Activated T-helper 2 cell treated with anti-CD3 and anti-CD28 coated beads, Interferon-gamma antibody, Interleukin-2, Interleukin-4, amounts not matched to agents 10 μg/mL and 5 μg/mL and 100 μg/mL, durations not matched to agents 14 hours and 24 hours and 36 hours (primary cell): ENCODE measurements around the gene LRP8. TPM values are rescaled to one million over a fixed set of nuclear protein-coding genes. Genes with fewer than 3 reads are reported as not detected.

Experiments used
- DNase-seq: peaks from one replicate; pipeline ENCODE4 v3.0.0; 2021; ENCODE audit warnings: low spot score
- H3K27ac Mint-ChIP-seq: one replicate; pipeline ENCODE4 v1.8.0; 2021; ENCODE audit warnings: mixed read lengths
- H3K27me3 Mint-ChIP-seq: one replicate; pipeline ENCODE4 v1.8.0; 2021; ENCODE audit warnings: low read depth, mixed read lengths
- H3K36me3 Mint-ChIP-seq: one replicate; pipeline ENCODE4 v1.8.0; 2021; ENCODE audit warnings: low read depth, mixed read lengths
- H3K4me1 Mint-ChIP-seq: one replicate; pipeline ENCODE4 v1.8.0; 2021; ENCODE audit warnings: low read depth, mixed read lengths
- H3K4me3 Mint-ChIP-seq: one replicate; pipeline ENCODE4 v1.8.0; 2021; ENCODE audit warnings: low read depth, mild to moderate bottlenecking, moderate library complexity, mixed read lengths
- H3K9me3 Mint-ChIP-seq: one replicate; pipeline ENCODE4 v1.8.0; 2021; ENCODE audit warnings: mixed read lengths
- intact Hi-C: fragments of 100-400 bp; cut with micrococcal nuclease; formaldehyde crosslinking; loops from one replicate; pipeline ENCODE4 v1.15.1; 2023
- total RNA-seq: library from RNA; stranded (reverse); gene quantifications from 2 replicates; pipeline ENCODE4 v1.2.3, GENCODE V29; 2022

LRP8 gene
- total RNA-seq, 1 donor from 2014 or later, result 82.1 TPM

DNA sequence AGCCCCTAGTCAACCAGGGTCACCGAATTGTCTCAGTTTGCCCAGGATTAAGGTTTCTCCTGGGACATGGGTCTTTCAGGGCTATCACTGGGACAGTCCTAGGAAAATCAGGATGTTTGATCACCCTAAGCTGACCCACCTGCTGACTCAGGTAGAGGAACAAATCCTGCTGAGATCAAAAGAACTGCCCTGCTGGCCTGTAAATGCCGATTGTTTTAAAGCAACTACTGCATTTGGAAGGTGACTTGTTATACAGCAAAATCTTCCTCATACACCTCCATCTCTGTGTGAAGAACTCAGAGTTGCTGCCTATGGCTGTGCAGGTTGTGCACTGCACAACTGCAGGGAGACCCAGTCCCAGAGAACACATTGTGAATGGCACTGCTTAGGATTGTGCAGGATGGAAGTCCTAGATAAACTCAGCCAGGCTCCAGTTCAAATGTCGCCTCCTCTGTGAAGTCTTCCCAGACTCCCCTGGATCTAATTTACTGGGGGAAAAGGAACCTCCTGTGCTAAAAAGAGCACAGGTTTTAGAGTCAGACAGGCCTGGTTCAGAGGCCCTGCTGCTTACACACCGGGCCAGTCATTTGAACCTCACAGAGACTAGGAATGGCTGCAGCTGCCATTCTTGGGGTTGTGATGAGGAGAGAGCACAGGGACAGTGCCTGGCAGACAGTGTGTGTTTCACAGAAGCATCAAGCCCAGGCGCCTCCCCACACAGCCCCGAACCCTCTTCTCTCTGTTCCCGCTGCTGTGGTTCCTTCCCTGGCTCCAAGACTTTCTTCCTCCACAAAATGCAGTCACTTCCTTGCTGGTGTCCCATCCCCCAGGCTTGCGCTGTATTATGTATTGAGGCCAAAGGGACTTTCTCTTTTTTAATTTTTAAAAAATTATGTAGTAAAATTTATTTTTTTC, 23.2 kb upstream of the LRP8 start:
- no peak for DNase-seq
- no peaks in the 10 kb centered on the region for H3K36me3 Mint-ChIP-seq
- no peak overlapping the region for H3K4me3 Mint-ChIP-seq
- intact Hi-C loops, result no loop called here
- H3K27me3 Mint-ChIP-seq, result peaks cover 19% of the 10 kb centered on the region
- no peak overlapping the region for H3K27ac Mint-ChIP-seq
- H3K9me3 Mint-ChIP-seq, result no peaks in the 10 kb centered on the region
- H3K4me1 Mint-ChIP-seq, result no peaks in the 10 kb centered on the region

- Mint-ChIP-seq H3K27ac (no peak overlapping the region), H3K27me3 (peaks cover 18% of the 10 kb centered on the region), H3K4me3 (no peak overlapping the region), H3K36me3 (no peaks in the 10 kb centered on the region), H3K4me1 (no peaks in the 10 kb centered on the region), H3K9me3 (no peaks in the 10 kb centered on the region)
- intact Hi-C loops, result no loop called here
- peak; percentile 4 for DNase-seq
These were observed 22.3 kb upstream of the LRP8 start for GRCh38 chr1:53349968-53350852.

DNA sequence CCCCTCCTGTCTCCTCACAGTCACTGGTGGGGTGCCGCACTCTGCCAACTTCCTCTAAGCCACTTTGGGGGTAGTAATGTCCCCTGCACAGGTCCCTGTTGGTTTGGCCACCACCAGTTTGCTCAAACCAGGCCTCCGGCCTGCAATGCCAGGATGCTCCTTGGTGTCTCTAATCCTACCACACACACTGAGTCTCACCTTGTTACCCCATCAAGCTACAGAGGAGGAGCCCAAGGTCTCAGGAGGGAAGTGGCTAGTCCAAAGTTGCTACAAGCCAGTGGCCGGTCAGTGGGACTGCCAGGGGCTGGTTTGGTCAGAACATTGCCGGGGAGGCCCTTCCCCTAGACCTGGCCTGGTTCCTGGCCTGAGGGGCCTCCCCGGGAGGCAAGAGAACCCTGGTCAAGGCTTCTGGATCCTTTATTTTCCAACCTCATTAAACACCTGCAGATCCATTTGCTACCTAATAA, 21.5 kb upstream of the LRP8 start:
- no peaks in the 10 kb centered on the region for H3K36me3 Mint-ChIP-seq
- no peaks in the 10 kb centered on the region for H3K9me3 Mint-ChIP-seq
- H3K4me3 Mint-ChIP-seq, result no peak overlapping the region
- no peaks in the 10 kb centered on the region for H3K4me1 Mint-ChIP-seq
- intact Hi-C loops, result no loop called here
- peak; percentile 6 for DNase-seq
- peaks cover 14% of the 10 kb centered on the region for H3K27me3 Mint-ChIP-seq
- no peak overlapping the region for H3K27ac Mint-ChIP-seq

DNA sequence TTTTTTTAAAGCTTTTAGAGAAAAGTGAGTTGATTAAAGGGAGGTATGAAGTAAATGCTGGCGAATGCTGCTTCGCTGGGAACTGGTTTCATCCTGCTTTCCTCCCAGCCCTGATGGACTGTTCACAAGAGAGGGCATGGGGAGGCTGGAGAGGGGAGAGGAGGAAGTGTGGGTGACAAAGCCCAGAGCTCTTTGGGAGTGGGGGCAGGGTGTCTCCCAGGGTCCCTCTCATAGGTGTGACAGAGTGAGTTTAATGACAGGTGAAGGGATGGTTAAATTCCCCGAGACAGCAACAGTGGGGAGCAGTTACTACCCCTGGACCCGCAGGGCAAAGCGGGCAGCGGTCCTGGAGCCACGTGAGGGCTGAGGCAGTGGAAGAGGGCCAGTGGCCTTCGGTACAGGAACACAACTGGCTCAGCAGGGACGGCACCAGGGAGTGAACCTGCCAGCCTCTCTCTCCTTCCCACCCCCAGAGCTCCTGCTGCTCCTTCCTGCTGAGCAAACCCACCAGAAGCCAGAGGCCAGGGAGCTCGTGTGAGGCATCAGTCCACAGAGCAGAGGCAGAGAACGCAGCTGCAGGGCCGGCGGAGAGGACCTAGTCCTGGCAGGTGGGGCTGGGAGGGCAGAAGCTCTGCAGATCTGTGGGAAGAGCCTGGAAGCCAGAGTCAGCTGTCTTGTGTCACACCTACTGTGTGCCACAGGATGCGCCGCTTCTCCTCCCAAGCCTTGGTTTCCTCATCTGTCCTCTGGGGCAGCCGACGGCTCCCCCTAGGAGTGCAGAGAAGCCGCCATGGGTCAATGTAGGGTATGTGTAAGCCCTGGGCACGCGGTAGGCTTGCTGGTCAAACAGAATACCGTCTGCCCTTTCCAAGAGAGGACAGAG, 20.9 kb upstream of the LRP8 start:
- no peak for DNase-seq
- no peak overlapping the region for H3K4me3 Mint-ChIP-seq
- no peaks in the 10 kb centered on the region for H3K9me3 Mint-ChIP-seq
- no peaks in the 10 kb centered on the region for H3K4me1 Mint-ChIP-seq
- H3K27me3 Mint-ChIP-seq, result peaks cover 12% of the 10 kb centered on the region
- H3K36me3 Mint-ChIP-seq, result no peaks in the 10 kb centered on the region
- intact Hi-C loops, result no loop called here
- H3K27ac Mint-ChIP-seq, result no peak overlapping the region

GRCh38 chr1:53346814-53347176, 18.9 kb upstream of the LRP8 start:
- intact Hi-C loops, result no loop called here
- no peak overlapping the region for H3K27ac Mint-ChIP-seq
- no peaks in the 10 kb centered on the region for H3K36me3 Mint-ChIP-seq
- H3K4me3 Mint-ChIP-seq, result no peak overlapping the region
- no peaks in the 10 kb centered on the region for H3K4me1 Mint-ChIP-seq
- H3K9me3 Mint-ChIP-seq, result no peaks in the 10 kb centered on the region
- DNase-seq, result peak; percentile 3
- no peaks in the 10 kb centered on the region for H3K27me3 Mint-ChIP-seq

DNA sequence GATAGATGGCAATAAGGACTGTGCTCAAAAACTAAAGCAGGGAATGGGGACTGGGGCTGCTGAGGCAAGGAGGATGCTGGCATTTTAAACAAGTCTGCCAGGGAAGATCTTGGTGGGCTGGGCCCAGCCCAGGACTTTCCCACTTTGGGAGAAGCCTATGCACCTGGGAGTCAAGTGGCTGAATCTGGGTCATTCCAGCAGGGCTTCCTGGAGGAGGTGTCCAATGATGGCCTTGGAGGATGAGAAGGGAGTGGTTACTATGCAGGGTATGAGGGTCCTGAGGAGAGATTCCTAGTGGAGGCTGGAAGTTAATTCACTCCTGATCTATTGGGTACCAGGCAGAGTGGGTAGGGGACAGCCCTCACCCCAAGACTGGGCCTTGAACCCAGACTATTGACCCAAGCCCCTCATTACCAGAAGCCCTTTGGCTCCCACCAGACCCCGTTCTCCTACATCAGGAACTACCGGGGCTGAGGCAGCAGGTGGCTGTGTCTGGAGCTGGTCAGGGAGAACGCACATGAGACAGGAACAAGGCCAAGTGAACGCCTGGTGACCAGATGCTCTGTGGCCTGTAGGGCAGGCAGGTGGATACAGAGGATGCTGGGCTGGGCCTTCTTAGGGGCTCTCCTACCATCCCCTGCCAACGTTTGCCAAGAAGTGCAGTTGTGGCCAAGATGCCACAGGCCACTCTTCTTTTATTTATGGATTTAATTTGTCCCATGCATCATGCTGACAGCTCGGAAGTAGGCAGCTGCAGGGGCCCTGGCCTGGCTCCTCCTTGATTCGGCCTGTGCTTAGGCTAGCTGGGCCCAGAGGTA, 18.3 kb upstream of the LRP8 start:
- H3K4me1 Mint-ChIP-seq, result peaks cover under 1% of the 10 kb centered on the region
- H3K27ac Mint-ChIP-seq, result no peak overlapping the region
- H3K36me3 Mint-ChIP-seq, result peaks cover 5% of the 10 kb centered on the region
- peak; percentile 4 for DNase-seq
- no peak overlapping the region for H3K4me3 Mint-ChIP-seq
- H3K9me3 Mint-ChIP-seq, result peaks cover 5% of the 10 kb centered on the region
- no peaks in the 10 kb centered on the region for H3K27me3 Mint-ChIP-seq
- intact Hi-C loops, result no loop called here

DNA sequence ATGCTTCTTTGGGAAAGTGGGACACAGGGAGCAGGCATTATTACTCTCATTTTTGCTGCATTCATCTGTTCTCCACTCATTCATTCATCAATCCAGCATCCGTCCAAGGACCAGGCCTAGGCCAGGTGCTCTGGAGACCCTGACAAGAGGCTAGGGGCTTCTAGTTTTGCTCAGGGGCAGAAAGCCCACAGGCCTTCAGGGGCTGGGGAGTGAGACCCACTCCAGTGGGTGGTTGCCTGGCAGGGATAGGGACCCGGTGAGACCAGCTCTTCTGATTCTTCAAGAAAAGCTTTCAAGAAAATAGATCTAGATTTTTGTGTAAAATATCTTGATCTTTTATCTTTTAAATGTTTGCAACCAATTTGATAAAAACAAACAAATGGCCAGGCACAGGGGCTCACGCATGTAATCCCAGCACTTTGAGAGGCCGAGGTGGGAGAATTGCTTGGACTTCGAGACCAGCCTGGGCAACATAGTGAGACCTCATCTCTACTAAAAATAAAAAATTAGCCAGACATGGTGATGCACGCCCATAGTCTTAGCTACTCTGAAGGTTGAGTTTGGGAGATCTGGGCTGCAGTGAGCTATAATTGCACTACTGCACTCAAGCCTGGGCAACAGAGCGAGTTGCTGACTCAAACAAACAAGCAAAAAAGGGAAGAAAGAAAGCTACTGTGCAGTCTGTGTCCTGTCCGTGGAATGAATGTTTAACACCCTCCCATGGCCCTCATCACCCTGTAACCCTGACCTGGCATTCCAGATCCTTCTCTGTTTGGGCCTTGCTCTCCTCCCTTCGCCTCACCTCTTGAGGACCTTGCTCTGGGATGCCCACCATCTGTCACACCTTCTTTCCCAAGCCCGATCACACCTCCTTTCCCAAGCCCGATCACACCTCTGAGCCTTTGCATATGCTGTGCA, 17.3 kb upstream of the LRP8 start:
- no peak overlapping the region for H3K27ac Mint-ChIP-seq
- H3K4me3 Mint-ChIP-seq, result no peak overlapping the region
- no peaks in the 10 kb centered on the region for H3K27me3 Mint-ChIP-seq
- peaks cover 5% of the 10 kb centered on the region for H3K4me1 Mint-ChIP-seq
- H3K36me3 Mint-ChIP-seq, result peaks cover 7% of the 10 kb centered on the region
- peak; percentile 2 for DNase-seq
- H3K9me3 Mint-ChIP-seq, result peaks cover 10% of the 10 kb centered on the region
- intact Hi-C loops, result no loop called here

DNA sequence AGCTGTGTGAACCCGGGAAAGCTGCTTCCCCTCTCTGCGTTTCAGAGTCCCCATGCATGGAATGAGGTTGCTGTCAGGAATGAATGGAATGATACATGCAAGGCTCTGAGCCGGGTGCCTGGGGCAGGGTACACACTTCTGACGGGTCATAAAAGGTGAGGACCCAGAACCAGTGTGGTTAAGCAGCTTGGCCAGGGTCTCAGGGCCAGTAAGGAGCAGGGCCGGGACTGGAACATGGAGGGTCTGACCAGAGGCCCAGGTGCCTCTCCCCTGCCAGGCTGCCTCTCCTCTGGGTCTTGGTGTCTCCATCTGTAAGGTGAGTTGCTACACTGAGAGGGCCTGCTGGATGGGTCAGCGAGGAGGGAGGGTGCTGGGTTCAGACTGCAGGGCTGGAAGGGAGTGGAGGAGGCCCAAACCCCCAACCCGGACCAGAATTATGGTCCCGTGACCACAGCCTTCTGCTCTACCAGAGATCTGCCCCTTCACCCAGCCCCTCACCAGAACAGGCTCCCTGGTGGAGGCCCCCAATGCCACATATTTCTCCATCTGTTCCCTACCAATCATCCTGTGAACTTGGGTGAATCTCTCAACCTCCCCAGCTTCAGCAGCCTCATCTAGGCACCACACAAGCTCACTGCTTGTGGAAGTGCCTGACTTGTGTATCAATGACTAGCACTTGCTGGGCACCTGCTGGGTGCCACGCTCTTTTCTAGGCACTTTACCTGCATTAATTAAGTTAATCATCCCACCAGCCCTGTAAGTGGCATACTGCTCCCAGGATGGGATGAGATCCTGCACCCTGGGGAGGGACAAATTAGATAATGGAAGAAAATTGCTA, 16.2 kb upstream of the LRP8 start:
- H3K27me3 Mint-ChIP-seq, result no peaks in the 10 kb centered on the region
- H3K4me1 Mint-ChIP-seq, result peaks cover 5% of the 10 kb centered on the region
- no peak overlapping the region for H3K27ac Mint-ChIP-seq

GRCh38 chr1:53342735-53343470, 15.0 kb upstream of the LRP8 start:
- no peak overlapping the region for H3K4me3 Mint-ChIP-seq
- intact Hi-C loops, result no loop called here
- peaks cover 7% of the 10 kb centered on the region for H3K36me3 Mint-ChIP-seq
- no peaks in the 10 kb centered on the region for H3K27me3 Mint-ChIP-seq
- H3K9me3 Mint-ChIP-seq, result peaks cover 10% of the 10 kb centered on the region
- no peak overlapping the region for H3K27ac Mint-ChIP-seq
- peaks cover 5% of the 10 kb centered on the region for H3K4me1 Mint-ChIP-seq
- peak; percentile 3 for DNase-seq

More for the DNA sequence above, 16.2 kb upstream of the LRP8 start:
- Mint-ChIP-seq H3K36me3 (peaks cover 7% of the 10 kb centered on the region), H3K9me3 (peaks cover 10% of the 10 kb centered on the region), H3K4me3 (no peak overlapping the region)
- DNase-seq, result peak; percentile 3
- intact Hi-C loops, result no loop called here
